Measurements from ENCODE around the gene ARHGEF38.

Gene ARHGEF38

DNA sequence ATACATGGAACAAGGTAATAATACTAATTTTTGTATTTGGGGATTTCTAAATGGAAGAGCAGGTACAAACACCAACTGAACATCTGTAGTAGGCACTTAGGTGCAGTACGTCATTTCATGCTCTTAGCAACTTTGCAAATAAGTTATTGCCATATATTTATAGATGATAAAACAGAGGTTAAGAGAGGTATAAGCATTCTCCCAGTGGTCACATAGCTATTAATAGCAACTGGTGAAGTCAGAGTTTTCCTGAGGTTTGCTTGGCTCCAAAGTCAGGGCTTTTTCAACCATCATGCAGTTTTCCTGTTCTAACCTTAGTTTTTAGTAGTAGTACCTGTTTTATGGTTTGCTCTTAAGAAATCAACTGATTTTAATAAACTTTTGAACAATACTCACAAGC, 10.9 kb downstream of the ARHGEF38 start:
- no peak overlapping the region for H3K4me2 ChIP-seq (ENCODE audit: insufficient read depth, low read length, poor library complexity, severe bottlenecking)

GRCh38 chr4:105568584-105568983, 16.2 kb downstream of the ARHGEF38 start:
- Histone ChIP-seq H2AFZ (ENCODE audit: low read length) (no peak overlapping the region), H2AK5ac (ENCODE audit: low read depth, low read length) (no peak overlapping the region)

More for the DNA sequence above, 10.9 kb downstream of the ARHGEF38 start:
- Histone ChIP-seq H2BK5ac (ENCODE audit: low read length) (no peak overlapping the region), H2BK15ac (ENCODE audit: low read length) (no peak overlapping the region), H3K4me3 (ENCODE audit: low read length in 2 of 2) (no peak overlapping the region), H3K18ac (ENCODE audit: low read length) (no peak overlapping the region), H2BK120ac (ENCODE audit: low read depth, low read length) (no peak overlapping the region), H4K91ac (ENCODE audit: low read depth, low read length, poor library complexity) (no peak overlapping the region), H3K27ac (replicated peaks; ENCODE audit: low read length) (no peak overlapping the region), H3K14ac (ENCODE audit: low read length) (no peak overlapping the region), H2AK5ac (ENCODE audit: low read depth, low read length) (no peak overlapping the region), H3K4me1 (ENCODE audit: control insufficient read depth in 2 of 2, insufficient read depth in 1 of 2, low read depth in 1 of 2, low read length in 2 of 2) (no peaks in the 10 kb centered on the region), H2BK12ac (ENCODE audit: low read length) (no peak overlapping the region), H3K23ac (ENCODE audit: low read depth, low read length, poor library complexity) (no peak overlapping the region), H3K79me1 (ENCODE audit: low read depth, low read length) (no peaks in the 10 kb centered on the region), H3K4ac (ENCODE audit: low read length) (no peak overlapping the region), H3K9ac (ENCODE audit: low read depth, low read length, poor library complexity) (no peak overlapping the region), H2AFZ (ENCODE audit: low read length) (no peak overlapping the region), H3K9me3 (replicated peaks in 1 of 2; ENCODE audit: control insufficient read depth in 2 of 2, insufficient read depth in 1 of 2, low read depth in 1 of 2, low read length in 2 of 2) (no peaks in the 10 kb centered on the region), H3K27me3 (ENCODE audit: control insufficient read depth in 3 of 3, insufficient read depth in 3 of 3, low read depth in 1 of 3, low read length in 3 of 3) (peaks cover 0 to 3% (median 0%) of the 10 kb centered on the region in 3 experiments), H4K8ac (ENCODE audit: low read depth, low read length) (no peak overlapping the region), H3K36me3 (replicated peaks in 1 of 2; ENCODE audit: control insufficient read depth in 2 of 2, insufficient read depth in 2 of 2, low read length in 2 of 2) (no peaks in the 10 kb centered on the region)
- no peak for DNase-seq (ENCODE audit: low spot score)
- WGBS, 2 donors (ENCODE audit: extremely low coverage in 2 of 2, insufficient read length in 2 of 2, insufficient replicate concordance in 1 of 2) = no CpG with 5 or more reads among the region's 1 CpG

DNA sequence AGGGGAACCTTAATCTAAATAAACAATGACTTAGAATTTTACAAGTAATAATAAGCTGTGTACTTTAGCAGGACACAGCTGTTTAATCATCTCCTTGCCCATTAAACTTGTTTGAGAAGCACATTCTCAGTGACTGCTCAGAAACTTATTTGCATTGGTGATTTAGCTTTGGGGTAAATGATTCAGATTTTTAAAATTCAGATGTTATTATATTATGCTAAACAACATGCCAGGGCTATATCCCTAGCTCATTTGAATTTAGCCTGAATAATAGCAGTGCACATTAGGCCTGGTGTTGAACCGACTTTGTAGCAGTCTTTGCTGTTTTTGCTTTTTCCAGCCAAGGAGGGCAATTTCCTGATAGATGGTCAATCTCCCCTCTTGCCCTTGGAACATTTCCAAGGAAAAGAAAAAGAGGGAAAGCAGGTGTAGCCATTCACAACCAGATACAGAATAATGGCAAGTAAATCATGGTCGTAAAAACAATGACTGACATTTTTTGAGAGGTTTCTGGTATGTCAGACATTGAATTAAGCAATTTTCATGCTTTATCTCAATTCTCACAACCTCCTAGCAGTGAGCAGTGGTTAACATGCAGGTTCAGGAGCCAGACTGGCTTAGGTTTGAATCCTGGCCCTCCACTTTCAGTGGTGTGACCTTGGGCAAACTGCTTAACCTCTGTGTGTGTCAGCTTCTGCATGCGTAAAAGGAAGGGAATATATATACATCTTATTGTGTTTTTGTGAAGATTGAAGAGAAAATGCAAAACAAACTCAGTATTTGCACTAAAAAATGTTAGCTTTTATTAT, 16.8 kb downstream of the ARHGEF38 start:
- Histone ChIP-seq H3K27ac (replicated peaks; ENCODE audit: low read length) (no peak overlapping the region), H3K27me3 (ENCODE audit: control insufficient read depth in 3 of 3, insufficient read depth in 3 of 3, low read depth in 1 of 3, low read length in 3 of 3) (no peaks in the 10 kb centered on the region), H3K79me1 (ENCODE audit: low read depth, low read length) (no peaks in the 10 kb centered on the region), H3K18ac (ENCODE audit: low read length) (no peak overlapping the region), H2BK5ac (ENCODE audit: low read length) (no peak overlapping the region), H3K4me1 (ENCODE audit: control insufficient read depth in 2 of 2, insufficient read depth in 1 of 2, low read depth in 1 of 2, low read length in 2 of 2) (no peaks in the 10 kb centered on the region), H3K4me3 (ENCODE audit: low read length in 2 of 2) (no peak overlapping the region), H2AK5ac (ENCODE audit: low read depth, low read length) (no peak overlapping the region), H3K36me3 (replicated peaks in 1 of 2; ENCODE audit: control insufficient read depth in 2 of 2, insufficient read depth in 2 of 2, low read length in 2 of 2) (no peaks in the 10 kb centered on the region), H3K14ac (ENCODE audit: low read length) (no peak overlapping the region), H4K8ac (ENCODE audit: low read depth, low read length) (no peak overlapping the region), H3K4me2 (ENCODE audit: insufficient read depth, low read length, poor library complexity, severe bottlenecking) (no peak overlapping the region), H2AFZ (ENCODE audit: low read length) (no peak overlapping the region), H3K9ac (ENCODE audit: low read depth, low read length, poor library complexity) (no peak overlapping the region), H2BK120ac (ENCODE audit: low read depth, low read length) (no peak overlapping the region), H3K9me3 (replicated peaks in 1 of 2; ENCODE audit: control insufficient read depth in 2 of 2, insufficient read depth in 1 of 2, low read depth in 1 of 2, low read length in 2 of 2) (no peaks in the 10 kb centered on the region), H2BK12ac (ENCODE audit: low read length) (no peak overlapping the region), H3K4ac (ENCODE audit: low read length) (no peak overlapping the region), H3K23ac (ENCODE audit: low read depth, low read length, poor library complexity) (no peak overlapping the region), H4K91ac (ENCODE audit: low read depth, low read length, poor library complexity) (no peak overlapping the region), H2BK15ac (ENCODE audit: low read length) (no peak overlapping the region)
- DNase-seq (ENCODE audit: low spot score) = no peak
- WGBS, 2 donors (ENCODE audit: extremely low coverage in 2 of 2, insufficient read length in 2 of 2, insufficient replicate concordance in 1 of 2) = no CpG with 5 or more reads among the region's 3 CpGs

More at GRCh38 chr4:105568584-105568983, 16.2 kb downstream of the ARHGEF38 start:
- no CpG with 5 or more reads among the region's 1 CpG for WGBS, 2 donors (ENCODE audit: extremely low coverage in 2 of 2, insufficient read length in 2 of 2, insufficient replicate concordance in 1 of 2)
- no peaks in the 10 kb centered on the region for H3K9me3 ChIP-seq (replicated peaks in 1 of 2; ENCODE audit: control insufficient read depth in 2 of 2, insufficient read depth in 1 of 2, low read depth in 1 of 2, low read length in 2 of 2)
- H3K79me1 ChIP-seq (ENCODE audit: low read depth, low read length) = no peaks in the 10 kb centered on the region
- H4K91ac ChIP-seq (ENCODE audit: low read depth, low read length, poor library complexity) = no peak overlapping the region
- no peak overlapping the region for H2BK120ac ChIP-seq (ENCODE audit: low read depth, low read length)
- H2BK15ac ChIP-seq (ENCODE audit: low read length) = no peak overlapping the region
- H3K4me1 ChIP-seq (ENCODE audit: control insufficient read depth in 2 of 2, insufficient read depth in 1 of 2, low read depth in 1 of 2, low read length in 2 of 2) = no peaks in the 10 kb centered on the region
- no peak overlapping the region for H4K8ac ChIP-seq (ENCODE audit: low read depth, low read length)
- no peak for DNase-seq (ENCODE audit: low spot score)
- H3K27ac ChIP-seq (replicated peaks; ENCODE audit: low read length) = no peak overlapping the region
- H3K14ac ChIP-seq (ENCODE audit: low read length) = no peak overlapping the region
- no peak overlapping the region for H2BK12ac ChIP-seq (ENCODE audit: low read length)
- H3K9ac ChIP-seq (ENCODE audit: low read depth, low read length, poor library complexity) = no peak overlapping the region
- no peak overlapping the region for H3K23ac ChIP-seq (ENCODE audit: low read depth, low read length, poor library complexity)
- H3K18ac ChIP-seq (ENCODE audit: low read length) = no peak overlapping the region
- no peak overlapping the region for H3K4ac ChIP-seq (ENCODE audit: low read length)
- no peak overlapping the region for H2BK5ac ChIP-seq (ENCODE audit: low read length)
- no peak overlapping the region for H3K4me3 ChIP-seq (ENCODE audit: low read length in 2 of 2)
- H3K4me2 ChIP-seq (ENCODE audit: insufficient read depth, low read length, poor library complexity, severe bottlenecking) = no peak overlapping the region
- H3K36me3 ChIP-seq (replicated peaks in 1 of 2; ENCODE audit: control insufficient read depth in 2 of 2, insufficient read depth in 2 of 2, low read length in 2 of 2) = no peaks in the 10 kb centered on the region
- no peaks in the 10 kb centered on the region for H3K27me3 ChIP-seq (ENCODE audit: control insufficient read depth in 3 of 3, insufficient read depth in 3 of 3, low read depth in 1 of 3, low read length in 3 of 3)

DNA sequence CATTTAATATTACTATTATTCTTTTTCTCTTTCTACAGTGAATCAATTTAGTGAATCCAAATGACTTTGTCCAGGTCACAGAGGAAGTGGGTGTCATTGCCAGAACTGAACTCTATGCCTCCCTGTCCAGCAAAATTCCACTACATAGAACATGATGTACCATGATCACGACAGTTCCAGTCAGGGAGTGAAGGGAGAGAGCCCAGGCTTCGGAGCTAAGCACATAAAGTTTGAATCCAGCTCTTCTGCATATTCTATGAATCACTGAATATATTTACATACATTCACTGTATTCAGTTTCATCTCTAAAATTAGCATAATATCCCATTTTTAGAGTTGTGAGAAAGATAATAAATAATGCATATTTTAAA, 17.4 kb downstream of the ARHGEF38 start:
- no peak overlapping the region for H3K18ac ChIP-seq (ENCODE audit: low read length)
- H3K36me3 ChIP-seq (replicated peaks in 1 of 2; ENCODE audit: control insufficient read depth in 2 of 2, insufficient read depth in 2 of 2, low read length in 2 of 2) = no peaks in the 10 kb centered on the region
- H3K4me2 ChIP-seq (ENCODE audit: insufficient read depth, low read length, poor library complexity, severe bottlenecking) = no peak overlapping the region
- H2AK5ac ChIP-seq (ENCODE audit: low read depth, low read length) = no peak overlapping the region
- no peak overlapping the region for H3K27ac ChIP-seq (replicated peaks; ENCODE audit: low read length)
- H2BK120ac ChIP-seq (ENCODE audit: low read depth, low read length) = no peak overlapping the region
- H2BK5ac ChIP-seq (ENCODE audit: low read length) = no peak overlapping the region
- no peaks in the 10 kb centered on the region for H3K79me1 ChIP-seq (ENCODE audit: low read depth, low read length)
- no peaks in the 10 kb centered on the region for H3K9me3 ChIP-seq (replicated peaks in 1 of 2; ENCODE audit: control insufficient read depth in 2 of 2, insufficient read depth in 1 of 2, low read depth in 1 of 2, low read length in 2 of 2)
- DNase-seq (ENCODE audit: low spot score) = no peak
- no peak overlapping the region for H4K91ac ChIP-seq (ENCODE audit: low read depth, low read length, poor library complexity)
- H3K14ac ChIP-seq (ENCODE audit: low read length) = no peak overlapping the region
- H3K4me1 ChIP-seq (ENCODE audit: control insufficient read depth in 2 of 2, insufficient read depth in 1 of 2, low read depth in 1 of 2, low read length in 2 of 2) = no peaks in the 10 kb centered on the region
- no peak overlapping the region for H2AFZ ChIP-seq (ENCODE audit: low read length)
- no peak overlapping the region for H3K4me3 ChIP-seq (ENCODE audit: low read length in 2 of 2)
- no peak overlapping the region for H2BK15ac ChIP-seq (ENCODE audit: low read length)
- H3K4ac ChIP-seq (ENCODE audit: low read length) = no peak overlapping the region
- no CpG with 5 or more reads among the region's 2 CpGs for WGBS, 2 donors (ENCODE audit: extremely low coverage in 2 of 2, insufficient read length in 2 of 2, insufficient replicate concordance in 1 of 2)
- no peak overlapping the region for H4K8ac ChIP-seq (ENCODE audit: low read depth, low read length)
- H3K27me3 ChIP-seq (ENCODE audit: control insufficient read depth in 3 of 3, insufficient read depth in 3 of 3, low read depth in 1 of 3, low read length in 3 of 3) = no peaks in the 10 kb centered on the region
- H3K9ac ChIP-seq (ENCODE audit: low read depth, low read length, poor library complexity) = no peak overlapping the region
- H3K23ac ChIP-seq (ENCODE audit: low read depth, low read length, poor library complexity) = no peak overlapping the region
- no peak overlapping the region for H2BK12ac ChIP-seq (ENCODE audit: low read length)
